Thoracic aorta (tissue), 2 donors: ENCODE results near the gene OR13C4. TPM values are rescaled to one million over a fixed set of nuclear protein-coding genes. Genes with fewer than 3 reads are reported as not detected.

Experiments used
- ATAC-seq: fragments of 150-250 bp; one replicate; pipeline ENCODE4 v1.8.0; 2017; ENCODE audit warnings: low read depth; ENCODE audit not compliant: insufficient number of reproducible peaks, low FRiP score
- DNase-seq: peaks from one replicate; pipeline ENCODE4 v3.0.0-alpha.2; 2020; ENCODE audit warnings: low spot score
- H3K27ac ChIP-seq, 2 donors: fragments of 200-600 bp; sonication (generic); 1 replicate in 1 of 2; 2 replicates in 1 of 2; pipeline ENCODE4 v1.5.1; 2016; ENCODE audit warnings: mild to moderate bottlenecking in 2 of 2, moderate library complexity in 2 of 2
- H3K27me3 ChIP-seq: fragments of 200-600 bp; sonication (generic); replicated peaks from 2 replicates; pipeline ENCODE4 v1.6.0; 2016; ENCODE audit warnings: mild to moderate bottlenecking; ENCODE audit not compliant: insufficient read depth
- H3K36me3 ChIP-seq: fragments of 200-600 bp; sonication (generic); one replicate; pipeline ENCODE4 v1.5.1; 2016
- H3K4me1 ChIP-seq, 2 donors: fragments of 200-600 bp; sonication (generic); 1 replicate in 1 of 2; 2 replicates in 1 of 2; pipeline versions ENCODE4 v1.5.1 to v1.6.0; 2016; ENCODE audit warnings: low read depth in 2 of 2, mild to moderate bottlenecking in 1 of 2; ENCODE audit not compliant: control insufficient read depth in 1 of 2
- H3K4me3 ChIP-seq: fragments of 200-600 bp; sonication (generic); 2 replicates; pipeline ENCODE4 v1.5.1; 2016; ENCODE audit warnings: mild to moderate bottlenecking
- H3K9me3 ChIP-seq: fragments of 200-600 bp; sonication (generic); 2 replicates; pipeline ENCODE4 v1.5.1; 2016
- total RNA-seq, 2 donors: library from RNA; depleted of rRNA; stranded (reverse); fragments of >200 nt; gene quantifications; one replicate each; pipeline versions ENCODE4 v1.1.0 to v1.2.3, GENCODE V29; 2016
- TF ChIP-seq, protein P1 (sequence below): fragments of 200-600 bp; sonication (generic); IDR thresholded peaks from one replicate; pipeline ENCODE4 v1.5.1; 2019; ENCODE audit warnings: antibody characterized with exemption

Gene OR13C4
- total RNA-seq, 2 donors from 2014 or later: not detected

DNA sequence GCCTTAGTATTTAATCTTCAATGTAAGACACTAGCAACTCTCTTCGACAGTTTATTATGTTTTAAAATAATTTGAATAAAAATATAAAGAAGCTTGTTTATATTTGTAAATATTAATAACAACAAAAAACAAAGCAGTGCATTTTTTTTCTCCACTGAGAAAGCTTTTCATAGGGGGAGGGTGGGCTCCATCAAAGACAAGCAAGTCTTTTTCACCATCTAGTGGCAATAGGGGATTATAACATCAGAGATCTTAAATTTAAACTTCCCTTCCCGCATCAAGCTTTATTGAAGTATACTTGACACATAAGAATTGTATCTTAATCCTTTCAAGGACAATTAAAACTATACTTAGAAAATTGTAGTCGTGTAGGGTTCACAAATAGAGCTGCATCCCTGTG, 32.2 kb downstream of the OR13C4 start:
- DNase-seq: no peak
- ATAC-seq: no peak
- Histone ChIP-seq H3K9me3 (no peaks in the 10 kb centered on the region), H3K4me1 (no peaks in the 10 kb centered on the region), H3K36me3 (no peaks in the 10 kb centered on the region), H3K4me3 (no peak overlapping the region), H3K27ac (no peak overlapping the region), H3K27me3 (no peaks in the 10 kb centered on the region)
- TF ChIP-seq, protein P1, sequence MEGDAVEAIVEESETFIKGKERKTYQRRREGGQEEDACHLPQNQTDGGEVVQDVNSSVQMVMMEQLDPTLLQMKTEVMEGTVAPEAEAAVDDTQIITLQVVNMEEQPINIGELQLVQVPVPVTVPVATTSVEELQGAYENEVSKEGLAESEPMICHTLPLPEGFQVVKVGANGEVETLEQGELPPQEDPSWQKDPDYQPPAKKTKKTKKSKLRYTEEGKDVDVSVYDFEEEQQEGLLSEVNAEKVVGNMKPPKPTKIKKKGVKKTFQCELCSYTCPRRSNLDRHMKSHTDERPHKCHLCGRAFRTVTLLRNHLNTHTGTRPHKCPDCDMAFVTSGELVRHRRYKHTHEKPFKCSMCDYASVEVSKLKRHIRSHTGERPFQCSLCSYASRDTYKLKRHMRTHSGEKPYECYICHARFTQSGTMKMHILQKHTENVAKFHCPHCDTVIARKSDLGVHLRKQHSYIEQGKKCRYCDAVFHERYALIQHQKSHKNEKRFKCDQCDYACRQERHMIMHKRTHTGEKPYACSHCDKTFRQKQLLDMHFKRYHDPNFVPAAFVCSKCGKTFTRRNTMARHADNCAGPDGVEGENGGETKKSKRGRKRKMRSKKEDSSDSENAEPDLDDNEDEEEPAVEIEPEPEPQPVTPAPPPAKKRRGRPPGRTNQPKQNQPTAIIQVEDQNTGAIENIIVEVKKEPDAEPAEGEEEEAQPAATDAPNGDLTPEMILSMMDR: no peak

DNA sequence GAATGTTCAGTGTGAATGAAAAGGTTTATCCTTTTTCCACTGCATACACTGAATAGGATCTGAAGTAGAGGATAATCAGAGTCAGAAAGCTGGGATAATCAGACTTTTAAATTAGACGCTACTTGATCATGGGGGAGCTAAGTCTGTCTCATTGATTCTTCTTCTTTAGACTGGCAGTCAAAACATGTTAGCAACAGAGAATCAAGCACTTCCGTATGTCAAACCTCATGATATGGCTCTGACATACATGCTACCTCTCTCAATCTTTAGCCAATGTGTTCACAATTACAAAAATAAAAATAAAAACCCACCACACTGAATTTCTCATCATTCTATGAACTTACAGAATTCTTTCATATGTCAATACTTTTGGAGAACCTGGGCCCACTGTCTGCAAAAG, 42.0 kb downstream of the OR13C4 start:
- TF ChIP-seq, protein P1: no peak
- H3K4me1 ChIP-seq: no peaks in the 10 kb centered on the region
- no peak overlapping the region for H3K4me3 ChIP-seq
- no peaks in the 10 kb centered on the region for H3K27me3 ChIP-seq
- H3K36me3 ChIP-seq: no peaks in the 10 kb centered on the region
- H3K9me3 ChIP-seq: no peaks in the 10 kb centered on the region
- ATAC-seq: no peak
- DNase-seq: no peak
- H3K27ac ChIP-seq: no peak overlapping the region

DNA sequence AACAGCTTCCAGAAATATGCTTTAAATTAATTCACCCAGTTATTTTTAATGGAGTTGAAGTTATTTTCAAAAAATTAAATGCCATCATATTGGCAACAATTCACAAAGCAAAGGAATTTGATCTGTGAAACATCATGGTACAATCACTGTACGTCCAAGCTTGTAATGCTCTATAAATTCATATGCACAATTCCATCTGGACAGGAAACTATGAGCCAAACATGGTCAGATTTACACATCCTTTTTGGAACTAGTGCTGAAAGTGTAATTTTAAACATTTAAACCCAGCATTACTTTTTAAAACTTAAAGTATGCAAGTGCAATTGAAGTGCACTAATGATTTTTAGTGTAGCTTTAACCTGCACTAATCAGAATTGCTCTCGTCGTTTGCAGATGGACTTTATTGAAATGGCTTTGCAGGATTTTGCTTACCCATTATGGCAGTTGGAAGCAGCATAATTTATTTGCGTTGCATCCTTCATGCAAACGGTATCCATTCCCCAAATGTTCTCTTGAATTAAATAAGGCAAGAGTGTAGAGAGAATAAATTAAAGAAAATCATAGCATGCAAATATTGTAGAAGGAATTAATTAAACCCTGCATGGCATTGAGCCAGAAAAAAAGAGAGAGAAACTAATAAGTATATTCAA, 44.0 kb downstream of the OR13C4 start:
- Histone ChIP-seq H3K4me3 (no peak overlapping the region), H3K4me1 (no peaks in the 10 kb centered on the region), H3K27ac (no peak overlapping the region), H3K9me3 (no peaks in the 10 kb centered on the region), H3K27me3 (no peaks in the 10 kb centered on the region), H3K36me3 (no peaks in the 10 kb centered on the region)
- DNase-seq: no peak
- no peak for ATAC-seq
- TF ChIP-seq, protein P1: no peak

Other genes starting within 250 kb of the OR13C4 start
- gene OR13F1, start 22.9 kb downstream of the OR13C4 start, total RNA-seq: not detected
- gene OR13C3, start 9.6 kb upstream of the OR13C4 start, total RNA-seq: not detected
- not detected for gene OR13C8, start 42.0 kb upstream of the OR13C4 start, total RNA-seq
- not detected for gene OR13C5, start 72.2 kb upstream of the OR13C4 start, total RNA-seq
- not detected for gene OR13C2, start 78.4 kb upstream of the OR13C4 start, total RNA-seq
- not detected for gene OR13C9, start 91.0 kb upstream of the OR13C4 start, total RNA-seq
- gene OR13D1, start 167.3 kb upstream of the OR13C4 start, total RNA-seq: not detected
- gene NIPSNAP3A, start 220.5 kb upstream of the OR13C4 start, total RNA-seq: 10 to 100 TPM; 19.2 to 42.6 TPM
- 1 to 10 TPM; 6.4 to 7.7 TPM for gene NIPSNAP3B, start 236.9 kb upstream of the OR13C4 start, total RNA-seq